ENCODE data around the gene STARD5. TPM values are rescaled to one million over a fixed set of nuclear protein-coding genes. Genes with fewer than 3 reads are reported as not detected.

STARD5 gene
- total and polyA plus RNA-seq, 2 of the 4 experiments (the other 2 are of a cell fraction): 5.0 to 22.8 TPM

GRCh38 chr15:81281766-81282605 is 42.0 kb downstream of the STARD5 start:
- no peak for TF ChIP-seq FOS (IDR thresholded peaks at IDR 0.05; ENCODE audit: low read depth, low read length)
- TF ChIP-seq RAD21 (IDR thresholded peaks at IDR 0.05; ENCODE audit: low read length): no peak
- Histone ChIP-seq H2BK120ac (ENCODE audit: low read depth, low read length) (no peak overlapping the region), H4K8ac (ENCODE audit: low read depth in 2 of 2, low read length in 2 of 2) (no peak overlapping the region), H3K79me1 (ENCODE audit: low read depth in 1 of 2, low read length in 2 of 2) (no peaks in the 10 kb centered on the region), H3K14ac (replicated peaks; ENCODE audit: low read depth, low read length) (no peak overlapping the region), H2BK5ac (ENCODE audit: low read depth, low read length, poor library complexity, severe bottlenecking) (no peak overlapping the region), H3K9me1 (ENCODE audit: insufficient read depth, low read length) (no peaks in the 10 kb centered on the region), H3K4me1 (ENCODE audit: control insufficient read depth, insufficient read depth, low read length) (no peaks in the 10 kb centered on the region; the same call in 1 of the 2 replicates), H3K27ac (ENCODE audit: insufficient read depth, low read length) (no peak overlapping the region), H3K27me3 (ENCODE audit: control insufficient read depth, insufficient read depth, low read length) (no peaks in the 10 kb centered on the region), H4K91ac (ENCODE audit: insufficient read depth, low read depth, low read length) (no peak overlapping the region), H4K5ac (ENCODE audit: low read depth, low read length) (no peak overlapping the region), H2AK9ac (replicated peaks; ENCODE audit: low read depth, low read length, poor library complexity) (no peak overlapping the region), H2AK5ac (ENCODE audit: low read depth, low read length) (no peak overlapping the region), H3K23ac (ENCODE audit: low read depth, low read length) (no peak overlapping the region), H2AFZ (replicated peaks; ENCODE audit: low read length, poor library complexity) (no peak overlapping the region), H2BK20ac (ENCODE audit: low read depth, low read length) (no peak overlapping the region), H3K9ac (ENCODE audit: low read depth, low read length) (no peak overlapping the region), H2BK15ac (ENCODE audit: low read depth, low read length) (no peak overlapping the region), H3K9me3 (ENCODE audit: control insufficient read depth, insufficient read depth, low read length) (peaks cover 3% of the 10 kb centered on the region; the same call in 1 of the 2 replicates), H3K4me3 (ENCODE audit: insufficient read depth, low read depth, low read length) (no peak overlapping the region), H3K56ac (ENCODE audit: extremely low read depth, insufficient read depth, low read length) (no peak overlapping the region), H3K36me3 (ENCODE audit: control insufficient read depth, insufficient read depth, low read length) (peaks cover 25% of the 10 kb centered on the region; the same call in 1 of the 2 replicates), H3K18ac (ENCODE audit: low read depth, low read length) (no peak overlapping the region), H3K4ac (ENCODE audit: low read depth, low read length) (no peak overlapping the region), H4K20me1 (ENCODE audit: insufficient read depth, low read length) (no peaks in the 10 kb centered on the region), H3K4me2 (ENCODE audit: low read depth, low read length) (no peak overlapping the region)
- ATAC-seq (ENCODE audit: low read depth) (no peak), DNase-seq (no peak)
- no TSS peak for BruUV-seq (replicated peaks)
- intact Hi-C loops (cut with micrococcal nuclease) (no loop called here), dilution Hi-C loops (cut with HindIII; ENCODE audit: low sequenced_read_pairs, unreplicated experiment) (no loop called here), in situ Hi-C loops (cut with MboI; ENCODE audit: low sequenced_read_pairs) (loop anchor here (5.0 kb wide), 1 partner anchor 120 kb away; no protein-coding TSS in a partner anchor)
- ChIA-PET CTCF (interaction anchor here (1.5 kb wide), 1 partner anchor 16 kb away, joined by 4 read pairs; no protein-coding TSS in a partner anchor), POLR2A (ENCODE audit: unreplicated experiment) (no interaction called here)
- WGBS, 2 experiments (ENCODE audit: extremely low coverage in 2 of 2, insufficient read length in 1 of 2): 92% methylated on average over 8 of the region's 12 CpGs; no CpG with 5 or more reads in 1 of the 2 experiments

Measured in IMR-90 (cell line).